ENCODE results near the gene KLRG1. TPM values are rescaled to one million over a fixed set of nuclear protein-coding genes. Genes with fewer than 3 reads are reported as not detected.

KLRG1 gene
- total and polyA plus RNA-seq, 5 experiments from 2014 or later = 4.1 to 237 (median 13.8) TPM

- Mint-ChIP-seq H3K27ac (peak overlapping the region; percentile 91 to 97 (median 94)), H3K4me1 (peaks cover 32 to 79% (median 62%) of the 10 kb centered on the region in 4 donors), H3K4me3 (peak overlapping the region; percentile 57 to 96 (median 75)), H3K9me3 (peaks cover 0 to 12% (median 5%) of the 10 kb centered on the region in 9 donors), H3K36me3 (peaks cover 0 to 9% (median 2%) of the 10 kb centered on the region in 3 donors), H3K27me3 (no peaks in the 10 kb centered on the region)
- POLR2A ChIA-PET = interaction anchor here (4.8 kb wide), 1 partner anchor 84 kb away, joined by 51 read pairs; no protein-coding TSS in a partner anchor
- ATAC-seq (peak; percentile 1 to 44), DNase-seq (peak in 8 of 10 donors; percentile 29 to 68 (median 54))
Measured at GRCh38 chr12:8953773-8954402, 35.5 kb upstream of the KLRG1 start.

- peaks cover 35 to 94% (median 76%) of the 10 kb centered on the region in 4 donors for H3K4me1 Mint-ChIP-seq
- H3K9me3 Mint-ChIP-seq = peaks cover 0 to 12% (median 5%) of the 10 kb centered on the region in 9 donors
- POLR2A ChIA-PET = no interaction called here
- no peak for ATAC-seq
- peak overlapping the region in 2 of 10 donors; percentile 12 to 62 for H3K4me3 Mint-ChIP-seq
- H3K27me3 Mint-ChIP-seq = no peaks in the 10 kb centered on the region
- peaks cover 0 to 9% (median 2%) of the 10 kb centered on the region in 3 donors for H3K36me3 Mint-ChIP-seq
- H3K27ac Mint-ChIP-seq = peak overlapping the region in 7 of 10 donors; percentile 51 to 96 (median 68)
- no peak for DNase-seq
Measured at GRCh38 chr12:8956073-8956472, 33.3 kb upstream of the KLRG1 start.

DNA sequence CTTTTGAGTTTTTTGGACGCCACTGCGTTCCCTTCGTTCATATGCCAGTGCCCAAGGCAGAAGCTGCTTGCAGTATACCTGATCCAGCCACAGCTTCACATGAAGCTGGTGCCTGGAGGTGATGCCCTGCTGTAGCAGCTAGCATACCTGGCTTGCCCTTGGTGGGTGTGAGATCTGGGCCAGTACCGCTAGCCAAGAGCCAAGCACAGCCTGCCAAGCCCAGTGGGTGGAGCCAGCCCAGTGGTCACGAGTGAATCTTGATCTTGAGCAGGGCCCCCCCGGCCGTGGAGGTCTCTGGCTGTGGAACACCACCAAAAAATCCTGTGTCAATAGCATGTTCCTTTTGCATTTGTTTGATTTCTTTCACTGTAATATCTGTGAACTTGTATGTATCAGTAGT, 32.6 kb upstream of the KLRG1 start:
- DNase-seq = no peak
- Mint-ChIP-seq H3K4me1 (peaks cover 32 to 90% (median 75%) of the 10 kb centered on the region in 4 donors), H3K27ac (peak overlapping the region; percentile 35 to 91 (median 83)), H3K9me3 (peaks cover 0 to 12% (median 5%) of the 10 kb centered on the region in 9 donors), H3K4me3 (peak overlapping the region in 7 of 10 donors; percentile 1 to 62 (median 40)), H3K36me3 (peaks cover 0 to 9% (median 2%) of the 10 kb centered on the region in 3 donors), H3K27me3 (no peaks in the 10 kb centered on the region)
- ATAC-seq = no peak
- POLR2A ChIA-PET = no interaction called here

- H3K27ac Mint-ChIP-seq = peak overlapping the region; percentile 3 to 91 (median 83)
- H3K36me3 Mint-ChIP-seq = peaks cover 0 to 13% (median 2%) of the 10 kb centered on the region in 3 donors
- H3K27me3 Mint-ChIP-seq = no peaks in the 10 kb centered on the region
- POLR2A ChIA-PET = interaction anchor here (0.7 to 1.2 kb wide), 2 partner anchors 8 to 12 kb away, joined by 3 to 4 read pairs; partner anchors contain the start of gene M6PR
- H3K9me3 Mint-ChIP-seq = peaks cover 0 to 12% (median 5%) of the 10 kb centered on the region in 9 donors
- DNase-seq = no peak
- peaks cover 31 to 87% (median 74%) of the 10 kb centered on the region in 4 donors for H3K4me1 Mint-ChIP-seq
- ATAC-seq = no peak
- H3K4me3 Mint-ChIP-seq = peak overlapping the region in 2 of 10 donors; percentile 12 to 45
Measured at GRCh38 chr12:8957561-8957960, 31.8 kb upstream of the KLRG1 start.

- ATAC-seq = no peak
- Mint-ChIP-seq H3K9me3 (peaks cover under 1 to 7% (median 3%) of the 10 kb centered on the region in 9 donors), H3K4me1 (peaks cover 26 to 85% (median 69%) of the 10 kb centered on the region in 4 donors), H3K36me3 (peaks cover 0 to 16% (median under 1%) of the 10 kb centered on the region in 3 donors), H3K27ac (peak overlapping the region in 5 of 10 donors; percentile 18 to 89 (median 71)), H3K4me3 (no peak overlapping the region), H3K27me3 (no peaks in the 10 kb centered on the region)
- POLR2A ChIA-PET = interaction anchor here (0.7 to 1.2 kb wide), 4 partner anchors 9 to 69 kb away, joined by 3 to 7 read pairs (median 4); partner anchors contain the start of gene M6PR
- DNase-seq = no peak
Measured at GRCh38 chr12:8958066-8958465, 31.3 kb upstream of the KLRG1 start.

DNA sequence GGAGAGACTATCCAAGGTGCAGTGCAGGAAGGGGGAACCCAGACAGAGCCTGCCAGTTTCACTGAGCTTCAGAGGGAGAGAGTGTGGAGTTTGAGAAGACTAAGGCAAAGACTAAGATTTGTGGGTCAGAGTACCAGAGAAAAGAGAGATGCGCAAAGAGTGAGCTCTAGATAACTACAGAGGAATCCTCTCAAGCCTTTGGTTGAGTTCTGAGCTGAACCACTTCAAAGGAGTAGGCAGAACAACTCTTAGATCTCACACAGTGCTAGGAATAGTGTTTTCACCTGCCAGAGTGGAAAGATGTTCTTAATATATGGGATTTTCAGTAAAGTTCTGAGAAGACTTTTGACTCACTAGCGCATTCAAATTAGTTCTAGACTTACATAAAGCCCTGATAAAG, 29.2 kb upstream of the KLRG1 start:
- ATAC-seq (peak; percentile 99), DNase-seq (peak in 5 of 10 donors; percentile 29 to 60 (median 36))
- H3K36me3 Mint-ChIP-seq = peaks cover 5 to 24% (median 6%) of the 10 kb centered on the region in 3 donors
- H3K9me3 Mint-ChIP-seq = peaks cover 0 to 16% (median 9%) of the 10 kb centered on the region in 9 donors
- peaks cover 23 to 72% (median 60%) of the 10 kb centered on the region in 4 donors for H3K4me1 Mint-ChIP-seq
- peak overlapping the region; percentile 7 to 75 (median 56) for H3K4me3 Mint-ChIP-seq
- POLR2A ChIA-PET = interaction anchor here (1.6 kb wide), 1 partner anchor 10 kb away, joined by 11 read pairs; the partner anchor contains the start of gene M6PR
- peak overlapping the region; percentile 61 to 91 (median 84) for H3K27ac Mint-ChIP-seq
- no peaks in the 10 kb centered on the region for H3K27me3 Mint-ChIP-seq

GRCh38 chr12:8968761-8969160, 20.6 kb upstream of the KLRG1 start:
- Mint-ChIP-seq H3K36me3 (peaks cover 5 to 29% (median 19%) of the 10 kb centered on the region in 3 donors), H3K4me1 (peaks cover 7 to 22% (median 14%) of the 10 kb centered on the region in 4 donors), H3K9me3 (peaks cover 0 to 49% (median 20%) of the 10 kb centered on the region in 9 donors), H3K4me3 (no peak overlapping the region), H3K27me3 (no peaks in the 10 kb centered on the region), H3K27ac (peak overlapping the region in 1 of 10 donors; percentile 87)
- DNase-seq (no peak), ATAC-seq (no peak)
- POLR2A ChIA-PET = no interaction called here

DNA sequence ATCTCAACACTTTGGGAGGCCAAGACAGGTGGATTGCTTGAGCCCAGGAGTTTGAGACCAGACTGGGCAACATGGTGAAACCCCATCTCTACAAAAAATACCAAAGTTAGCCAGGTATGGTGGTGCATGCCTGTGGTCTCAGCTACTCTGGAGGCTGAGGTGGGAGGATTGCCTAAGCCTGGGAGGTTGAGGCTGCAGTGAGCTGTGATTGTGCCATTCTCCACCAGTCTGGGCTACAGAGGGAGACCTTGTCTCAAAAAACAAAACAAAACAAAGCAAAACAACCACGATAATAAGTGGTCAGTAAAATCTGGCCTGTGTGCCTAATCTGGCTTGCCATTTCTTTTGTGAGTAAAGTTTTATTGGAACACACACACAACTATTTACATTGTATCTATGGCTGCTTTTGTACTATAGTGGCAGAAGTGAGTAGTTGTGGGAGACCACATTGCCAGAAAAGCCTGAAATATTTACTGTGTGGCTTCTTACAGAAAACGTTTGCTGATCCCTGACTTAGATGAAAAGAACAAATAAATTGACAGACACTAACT, 19.4 kb upstream of the KLRG1 start:
- peak overlapping the region in 9 of 10 donors; percentile 13 to 87 (median 47) for H3K27ac Mint-ChIP-seq
- H3K36me3 Mint-ChIP-seq = peaks cover 2 to 29% (median 14%) of the 10 kb centered on the region in 3 donors

GRCh38 chr12:8970432-8970831, 18.9 kb upstream of the KLRG1 start:
- peak overlapping the region in 7 of 10 donors; percentile 17 to 87 (median 50) for H3K27ac Mint-ChIP-seq
- no peak overlapping the region for H3K4me3 Mint-ChIP-seq
- POLR2A ChIA-PET = no interaction called here
- peaks cover 0 to 18% (median 9%) of the 10 kb centered on the region in 4 donors for H3K4me1 Mint-ChIP-seq
- ATAC-seq (no peak), DNase-seq (no peak)
- peaks cover 0 to 50% (median 14%) of the 10 kb centered on the region in 9 donors for H3K9me3 Mint-ChIP-seq
- H3K27me3 Mint-ChIP-seq = no peaks in the 10 kb centered on the region
- H3K36me3 Mint-ChIP-seq = peaks cover 2 to 30% (median 14%) of the 10 kb centered on the region in 3 donors

More for the DNA sequence above, 19.4 kb upstream of the KLRG1 start:
- H3K9me3 Mint-ChIP-seq = peaks cover 0 to 51% (median 14%) of the 10 kb centered on the region in 9 donors
- DNase-seq = no peak
- H3K27me3 Mint-ChIP-seq = no peaks in the 10 kb centered on the region
- POLR2A ChIA-PET = no interaction called here
- no peak for ATAC-seq
- peaks cover 0 to 17% (median 8%) of the 10 kb centered on the region in 4 donors for H3K4me1 Mint-ChIP-seq
- no peak overlapping the region for H3K4me3 Mint-ChIP-seq

GRCh38 chr12:8980137-8980536, 9.2 kb upstream of the KLRG1 start:
- H3K9me3 Mint-ChIP-seq = peaks cover 4 to 47% (median 12%) of the 10 kb centered on the region in 9 donors
- DNase-seq (no peak), ATAC-seq (no peak)
- peaks cover 0 to 18% (median 13%) of the 10 kb centered on the region in 4 donors for H3K4me1 Mint-ChIP-seq
- POLR2A ChIA-PET = no interaction called here
- no peak overlapping the region for H3K4me3 Mint-ChIP-seq
- no peaks in the 10 kb centered on the region for H3K27me3 Mint-ChIP-seq
- H3K36me3 Mint-ChIP-seq = peaks cover 11 to 37% (median 20%) of the 10 kb centered on the region in 3 donors
- H3K27ac Mint-ChIP-seq = peak overlapping the region in 1 of 10 donors; percentile 64

DNA sequence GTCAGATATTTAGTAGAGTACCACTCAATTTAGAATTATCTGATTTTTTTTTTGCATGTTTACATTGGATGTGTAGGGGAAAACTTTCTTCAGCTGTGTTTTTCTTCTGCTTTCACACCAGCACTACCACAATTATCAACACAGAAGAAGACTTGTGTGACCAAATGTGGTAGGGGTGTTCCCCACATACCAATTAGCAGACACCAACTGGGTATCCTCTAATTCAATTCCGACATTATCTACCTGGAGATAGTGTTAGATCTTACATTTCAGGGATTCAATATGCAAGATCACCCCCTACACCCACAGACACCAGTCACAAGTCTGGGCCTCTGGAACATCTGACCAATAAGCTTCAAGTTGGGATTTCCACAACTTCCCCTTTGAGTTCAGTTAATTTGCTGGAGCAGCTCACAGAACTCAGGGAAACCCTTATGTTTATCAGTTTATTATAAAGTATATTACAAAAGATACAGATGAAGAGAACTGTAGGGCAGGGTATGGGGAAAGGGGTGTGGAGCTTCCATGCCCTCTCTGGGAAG, 4.1 kb upstream of the KLRG1 start:
- Mint-ChIP-seq H3K27me3 (no peaks in the 10 kb centered on the region), H3K27ac (peak overlapping the region in 2 of 10 donors; percentile 38 to 52), H3K36me3 (peaks cover under 1 to 13% (median 2%) of the 10 kb centered on the region in 3 donors), H3K4me1 (peaks cover 24 to 51% (median 43%) of the 10 kb centered on the region in 4 donors), H3K4me3 (peak overlapping the region in 1 of 10 donors; percentile 8), H3K9me3 (peaks cover 0 to 9% (median 5%) of the 10 kb centered on the region in 9 donors)
- no peak for DNase-seq
- no peak for ATAC-seq
- POLR2A ChIA-PET = interaction anchor here (0.6 kb wide), 1 partner anchor 36 kb away, joined by 3 read pairs; no protein-coding TSS in a partner anchor

- no peak for ATAC-seq
- peak overlapping the region in 8 of 10 donors; percentile 2 to 65 (median 20) for H3K4me3 Mint-ChIP-seq
- H3K4me1 Mint-ChIP-seq = peaks cover 23 to 58% (median 49%) of the 10 kb centered on the region in 4 donors
- POLR2A ChIA-PET = no interaction called here
- peak overlapping the region in 5 of 10 donors; percentile 4 to 94 (median 53) for H3K27ac Mint-ChIP-seq
- no peaks in the 10 kb centered on the region for H3K27me3 Mint-ChIP-seq
- peaks cover 0 to 4% (median 0%) of the 10 kb centered on the region in 9 donors for H3K9me3 Mint-ChIP-seq
- DNase-seq = no peak
- peaks cover 0 to 10% (median 0%) of the 10 kb centered on the region in 3 donors for H3K36me3 Mint-ChIP-seq
Measured at GRCh38 chr12:8987163-8987562, 2.2 kb upstream of the KLRG1 start.
